HEK293T (cell line): ENCODE measurements around the gene SNAPC4.

ENCODE experiments used
- CTCF ChIA-PET: fragments of 350-600 bp; formaldehyde crosslinking; extraction: SDS; loops from one replicate; lab custom pipeline; 2021; ENCODE audit warnings: antibody characterized with exemption, inconsistent platforms; lab: Yijun Ruan, JAX
- POLR2A ChIA-PET: fragments of 350-600 bp; formaldehyde crosslinking; extraction: SDS; loops from one replicate; lab custom pipeline; 2020; ENCODE audit warnings: antibody characterized with exemption, inconsistent platforms; lab: Yijun Ruan, JAX
- DNase-seq: peaks from one replicate; pipeline ENCODE4 v3.0.0; 2012; ENCODE audit warnings: mixed read lengths; ENCODE audit errors: extremely low spot score
- ARNT ChIP-seq: fragments of 450-650 bp; IDR thresholded peaks from 2 replicates; pipeline ENCODE4 v1.6.1; 2017; ENCODE audit warnings: mild to moderate bottlenecking
- BHLHE40 ChIP-seq: fragments of 450-650 bp; IDR thresholded peaks from 2 replicates; pipeline ENCODE4 v1.6.1; 2016; ENCODE audit warnings: mild to moderate bottlenecking, moderate library complexity, borderline replicate concordance
- CTBP1 ChIP-seq: fragments of 450-650 bp; IDR thresholded peaks from 2 replicates; pipeline ENCODE4 v1.6.1; 2016; ENCODE audit warnings: borderline replicate concordance
- ELF4 ChIP-seq: fragments of 450-650 bp; IDR thresholded peaks from 2 replicates; pipeline ENCODE4 v1.6.1; 2017; ENCODE audit warnings: antibody characterized with exemption
- FOXA1 ChIP-seq: fragments of 450-650 bp; IDR thresholded peaks from 2 replicates; pipeline ENCODE4 v1.6.1; 2016; ENCODE audit warnings: mild to moderate bottlenecking
- FOXK2 ChIP-seq: fragments of 450-650 bp; IDR thresholded peaks from 2 replicates; pipeline ENCODE4 v1.6.1; 2016; ENCODE audit warnings: mild to moderate bottlenecking
- FOXM1 ChIP-seq: fragments of 450-650 bp; IDR thresholded peaks from 2 replicates; pipeline ENCODE4 v1.6.1; 2017; ENCODE audit warnings: mild to moderate bottlenecking, borderline replicate concordance
- HDGF ChIP-seq: fragments of 450-650 bp; IDR thresholded peaks from 2 replicates; pipeline ENCODE4 v1.6.1; 2017; ENCODE audit warnings: antibody characterized with exemption, borderline replicate concordance
- L3MBTL2 ChIP-seq: fragments of 450-650 bp; conservative IDR thresholded peaks from 2 replicates; pipeline ENCODE4 v1.6.1; 2016; ENCODE audit warnings: mild to moderate bottlenecking
- LEF1 ChIP-seq: fragments of 450-650 bp; IDR thresholded peaks from 2 replicates; pipeline ENCODE4 v1.6.1; 2017; ENCODE audit warnings: mild to moderate bottlenecking, borderline replicate concordance
- NFRKB ChIP-seq: fragments of 450-650 bp; IDR thresholded peaks from 2 replicates; pipeline ENCODE4 v1.6.1; 2016; ENCODE audit warnings: mild to moderate bottlenecking, moderate library complexity
- PKNOX1 ChIP-seq: fragments of 450-650 bp; IDR thresholded peaks from 2 replicates; pipeline ENCODE4 v1.6.1; 2016
- SP1 ChIP-seq: fragments of 450-650 bp; IDR thresholded peaks from 2 replicates; pipeline ENCODE4 v1.6.1; 2017
- SUZ12 ChIP-seq: fragments of 450-650 bp; IDR thresholded peaks from 2 replicates; pipeline ENCODE4 v1.6.1; 2016; ENCODE audit warnings: mild to moderate bottlenecking
- TARDBP ChIP-seq: fragments of 450-650 bp; IDR thresholded peaks from 2 replicates; pipeline ENCODE4 v1.6.1; 2016
- ZNF384 ChIP-seq: fragments of 450-650 bp; IDR thresholded peaks from 2 replicates; pipeline ENCODE4 v1.6.1; 2016

Gene SNAPC4

GRCh38 chr9:136373300-136374182, 26.4 kb downstream of the SNAPC4 start, which contains the start of gene CARD9:
TSS of gene CARD9 (minus strand) at chr9:136373669. CDS start at chr9:136372078, 1,591 bp downstream.
- DNase-seq, result no peak
- CTCF ChIA-PET, result interaction anchor here (1.6 kb wide), 1 partner anchor 10 kb away, joined by 4 read pairs; the partner anchor contains the start of gene DNLZ
- POLR2A ChIA-PET, result interaction anchor here (3.1 kb wide), 1 partner anchor 11 kb away, joined by 10 read pairs; the partner anchor contains the start of gene DNLZ
- TF ChIP-seq FOXA1 (no peak), HDGF (no peak), FOXK2 (no peak), TARDBP (no peak), ZNF384 (no peak), ELF4 (no peak), BHLHE40 (no peak), PKNOX1 (no peak), LEF1 (no peak), SUZ12 (no peak), SP1 (no peak), FOXM1 (no peak), NFRKB (no peak), CTBP1 (no peak), L3MBTL2 (no peak), ARNT (no peak)

- TF ChIP-seq ZNF384 (no peak), TARDBP (no peak), LEF1 (no peak), CTBP1 (no peak), SUZ12 (no peak), ELF4 (no peak), SP1 (no peak), FOXM1 (no peak), PKNOX1 (no peak)
- POLR2A ChIA-PET, result interaction anchor here (3.1 kb wide), 1 partner anchor 10 kb away, joined by 10 read pairs; the partner anchor contains the start of gene DNLZ
- CTCF ChIA-PET, result interaction anchor here (0.6 to 1.6 kb wide), 2 partner anchors 10 to 887 kb away, joined by 3 to 4 read pairs; partner anchors contain the start of gene DNLZ
- DNase-seq, result no peak
Measured at GRCh38 chr9:136372561-136373299, 27.2 kb downstream of the SNAPC4 start.

GRCh38 chr9:136372006-136372405, 28.0 kb downstream of the SNAPC4 start:
- ChIA-PET POLR2A (interaction anchor here (3.1 kb wide), 1 partner anchor 9 kb away, joined by 10 read pairs; the partner anchor contains the start of gene DNLZ), CTCF (interaction anchor here (1.6 kb wide), 1 partner anchor 9 kb away, joined by 4 read pairs; the partner anchor contains the start of gene DNLZ)
- TF ChIP-seq FOXM1 (no peak), BHLHE40 (no peak)
- no peak for DNase-seq

- ChIA-PET POLR2A (interaction anchor here (3.1 kb wide), 1 partner anchor 8 kb away, joined by 10 read pairs; the partner anchor contains the start of gene DNLZ), CTCF (interaction anchor here (1.6 kb wide), 1 partner anchor 8 kb away, joined by 4 read pairs; the partner anchor contains the start of gene DNLZ)
- DNase-seq, result no peak
- TF ChIP-seq ZNF384, result no peak
- TF ChIP-seq NFRKB, result no peak
- no peak for TF ChIP-seq SP1
- no peak for TF ChIP-seq FOXM1
- TF ChIP-seq L3MBTL2, result no peak
Measured at GRCh38 chr9:136371533-136371880, 28.5 kb downstream of the SNAPC4 start.

GRCh38 chr9:136370687-136371532, 29.1 kb downstream of the SNAPC4 start:
- ChIA-PET CTCF (no interaction called here), POLR2A (no interaction called here)
- DNase-seq, result no peak
- TF ChIP-seq ZNF384, result no peak
- TF ChIP-seq L3MBTL2, result no peak
- no peak for TF ChIP-seq FOXA1
- no peak for TF ChIP-seq NFRKB
- no peak for TF ChIP-seq ELF4
- TF ChIP-seq SP1, result no peak
- TF ChIP-seq PKNOX1, result no peak
- TF ChIP-seq SUZ12, result no peak
- no peak for TF ChIP-seq ARNT
- TF ChIP-seq TARDBP, result no peak
- TF ChIP-seq LEF1, result no peak
- no peak for TF ChIP-seq FOXK2
- TF ChIP-seq FOXM1, result no peak
- no peak for TF ChIP-seq BHLHE40
- TF ChIP-seq HDGF, result no peak
- no peak for TF ChIP-seq CTBP1
